T-helper 1 cell treated with Interleukin-12 subunit alpha and Interleukin-12 subunit beta and Interleukin-4 antibody, amounts not matched to agents 30 μg/mL and 1 μg/mL, for 36 hours (primary cell): ENCODE results near the gene STRAP.
"Not testable (repeated sequence)": the region's sequence is repeated elsewhere in the genome, so short reads cannot be mapped to it uniquely, and the experiment has no call there.

Experiments
- H3K27ac Mint-ChIP-seq: one replicate; pipeline ENCODE4 v1.8.0; 2021; ENCODE audit warnings: mild to moderate bottlenecking, mixed read lengths
- H3K27me3 Mint-ChIP-seq: one replicate; pipeline ENCODE4 v1.8.0; 2021; ENCODE audit warnings: low read depth, mixed read lengths
- H3K36me3 Mint-ChIP-seq: one replicate; pipeline ENCODE4 v1.8.0; 2021; ENCODE audit warnings: low read depth, mixed read lengths
- H3K4me1 Mint-ChIP-seq: one replicate; pipeline ENCODE4 v1.8.0; 2021; ENCODE audit warnings: low read depth, mixed read lengths
- H3K4me3 Mint-ChIP-seq: one replicate; pipeline ENCODE4 v1.8.0; 2021; ENCODE audit warnings: mild to moderate bottlenecking, moderate library complexity, mixed read lengths
- H3K9me3 Mint-ChIP-seq: one replicate; pipeline ENCODE4 v1.8.0; 2021; ENCODE audit warnings: mixed read lengths

STRAP gene

GRCh38 chr12:15887043-15887817 is 5.0 kb downstream of the STRAP start:
- Mint-ChIP-seq H3K4me3 (no peak overlapping the region), H3K27me3 (no peaks in the 10 kb centered on the region), H3K4me1 (peaks cover 42% of the 10 kb centered on the region), H3K36me3 (peaks cover 32% of the 10 kb centered on the region), H3K9me3 (no peaks in the 10 kb centered on the region), H3K27ac (no peak overlapping the region)

- Mint-ChIP-seq H3K36me3 (peaks cover 21% of the 10 kb centered on the region), H3K4me1 (peaks cover 14% of the 10 kb centered on the region), H3K9me3 (no peaks in the 10 kb centered on the region), H3K27ac (no peak overlapping the region), H3K4me3 (no peak overlapping the region), H3K27me3 (no peaks in the 10 kb centered on the region)
Measured at GRCh38 chr12:15892645-15893259, 10.6 kb downstream of the STRAP start.

- Mint-ChIP-seq H3K36me3 (peaks cover 24% of the 10 kb centered on the region), H3K27ac (no peak overlapping the region), H3K4me1 (peaks cover 16% of the 10 kb centered on the region), H3K27me3 (no peaks in the 10 kb centered on the region), H3K9me3 (no peaks in the 10 kb centered on the region), H3K4me3 (no peak overlapping the region)
Measured at GRCh38 chr12:15893260-15893659, 11.1 kb downstream of the STRAP start.

GRCh38 chr12:15896867-15897266 is 14.7 kb downstream of the STRAP start:
- Mint-ChIP-seq H3K9me3 (no peaks in the 10 kb centered on the region), H3K36me3 (peaks cover 28% of the 10 kb centered on the region)

GRCh38 chr12:15897433-15897832 is 15.2 kb downstream of the STRAP start:
- H3K27me3 Mint-ChIP-seq, result no peaks in the 10 kb centered on the region
- H3K36me3 Mint-ChIP-seq, result peaks cover 33% of the 10 kb centered on the region
- H3K4me1 Mint-ChIP-seq, result peaks cover 14% of the 10 kb centered on the region
- no peaks in the 10 kb centered on the region for H3K9me3 Mint-ChIP-seq
- H3K4me3 Mint-ChIP-seq, result no peak overlapping the region
- H3K27ac Mint-ChIP-seq, result no peak overlapping the region

More at GRCh38 chr12:15896867-15897266, 14.7 kb downstream of the STRAP start:
- peaks cover 14% of the 10 kb centered on the region for H3K4me1 Mint-ChIP-seq
- no peak overlapping the region for H3K27ac Mint-ChIP-seq
- H3K4me3 Mint-ChIP-seq, result no peak overlapping the region
- no peaks in the 10 kb centered on the region for H3K27me3 Mint-ChIP-seq

GRCh38 chr12:15899282-15899870 is 17.2 kb downstream of the STRAP start:
- Mint-ChIP-seq H3K27ac (no peak overlapping the region), H3K36me3 (peaks cover 31% of the 10 kb centered on the region), H3K9me3 (no peaks in the 10 kb centered on the region), H3K4me3 (no peak overlapping the region), H3K4me1 (peaks cover 14% of the 10 kb centered on the region), H3K27me3 (no peaks in the 10 kb centered on the region)

- Mint-ChIP-seq H3K27ac (no peak overlapping the region), H3K4me1 (no peaks in the 10 kb centered on the region)
Measured at GRCh38 chr12:15904378-15904920, 22.3 kb downstream of the STRAP start.

GRCh38 chr12:15910468-15910863 is 28.3 kb downstream of the STRAP start:
- no peaks in the 10 kb centered on the region for H3K27me3 Mint-ChIP-seq
- H3K36me3 Mint-ChIP-seq, result no peaks in the 10 kb centered on the region
- H3K9me3 Mint-ChIP-seq, result no peaks in the 10 kb centered on the region
- H3K4me3 Mint-ChIP-seq, result peak overlapping the region; percentile 79
- H3K4me1 Mint-ChIP-seq, result peaks cover 18% of the 10 kb centered on the region
- H3K27ac Mint-ChIP-seq, result peak overlapping the region; percentile 68

More at GRCh38 chr12:15904378-15904920, 22.3 kb downstream of the STRAP start:
- peaks cover 19% of the 10 kb centered on the region for H3K36me3 Mint-ChIP-seq
- no peaks in the 10 kb centered on the region for H3K27me3 Mint-ChIP-seq
- no peak overlapping the region for H3K4me3 Mint-ChIP-seq
- H3K9me3 Mint-ChIP-seq, result no peaks in the 10 kb centered on the region

GRCh38 chr12:15910864-15911721 is 28.9 kb downstream of the STRAP start, which contains the start of gene DERA:
Gene DERA, plus strand, starts transcription at chr12:15911332. Its CDS starts 52 bp downstream, at chr12:15911384.
- H3K27ac Mint-ChIP-seq, result peak within 1 kb of the TSS; percentile 82
- H3K9me3 Mint-ChIP-seq, result no peaks in the 10 kb centered on the region
- H3K36me3 Mint-ChIP-seq, result no peaks in the 10 kb centered on the region
- peak within 1 kb of the TSS; percentile 85 for H3K4me3 Mint-ChIP-seq
- H3K4me1 Mint-ChIP-seq, result peaks cover 18% of the 10 kb centered on the region
- no peaks in the 10 kb centered on the region for H3K27me3 Mint-ChIP-seq

GRCh38 chr12:15911931-15912330 is 29.7 kb downstream of the STRAP start:
- Mint-ChIP-seq H3K27ac (peak overlapping the region; percentile 82), H3K4me3 (peak overlapping the region; percentile 85), H3K4me1 (peaks cover 18% of the 10 kb centered on the region)
- not testable (repeated sequence) for H3K9me3 Mint-ChIP-seq, H3K36me3 Mint-ChIP-seq, H3K27me3 Mint-ChIP-seq

- not testable (repeated sequence) for H3K36me3 Mint-ChIP-seq, H3K4me3 Mint-ChIP-seq, H3K27ac Mint-ChIP-seq, H3K9me3 Mint-ChIP-seq, H3K27me3 Mint-ChIP-seq
- H3K4me1 Mint-ChIP-seq, result peaks cover 18% of the 10 kb centered on the region
Measured at GRCh38 chr12:15914131-15914530, 31.9 kb downstream of the STRAP start.

GRCh38 chr12:15918066-15918465 is 35.9 kb downstream of the STRAP start:
- Mint-ChIP-seq H3K27me3 (peaks cover 3% of the 10 kb centered on the region), H3K27ac (no peak overlapping the region), H3K4me3 (no peak overlapping the region), H3K9me3 (no peaks in the 10 kb centered on the region), H3K36me3 (no peaks in the 10 kb centered on the region), H3K4me1 (no peaks in the 10 kb centered on the region)

GRCh38 chr12:15919418-15919817 is 37.2 kb downstream of the STRAP start:
- Mint-ChIP-seq H3K4me1 (no peaks in the 10 kb centered on the region), H3K9me3 (no peaks in the 10 kb centered on the region), H3K27ac (no peak overlapping the region), H3K4me3 (no peak overlapping the region), H3K36me3 (no peaks in the 10 kb centered on the region), H3K27me3 (peaks cover 3% of the 10 kb centered on the region)

GRCh38 chr12:15924956-15925355 is 42.8 kb downstream of the STRAP start:
- Mint-ChIP-seq H3K27ac (no peak overlapping the region), H3K27me3 (peaks cover 3% of the 10 kb centered on the region), H3K4me3 (no peak overlapping the region)

More at GRCh38 chr12:15924956-15925355, 42.8 kb downstream of the STRAP start:
- H3K9me3 Mint-ChIP-seq, result no peaks in the 10 kb centered on the region
- H3K36me3 Mint-ChIP-seq, result no peaks in the 10 kb centered on the region
- no peaks in the 10 kb centered on the region for H3K4me1 Mint-ChIP-seq
